K562 (cell line): ENCODE data around the gene HMCN1. TPM values are rescaled to one million over a fixed set of nuclear protein-coding genes. Genes with fewer than 3 reads are reported as not detected.

ENCODE experiments used
- ATF1 ChIP-seq, 2 experiments: fragments of 450-650 bp in 1 of 2; IDR thresholded peaks; 2 replicates each; pipeline ENCODE4 v1.6.1; 2016; ENCODE audit warnings: missing compliant biosample characterization in 1 of 2, missing genetic modification characterization in 1 of 2
- E2F3 ChIP-seq: fragments of 250-450 bp; sonication (Bioruptor Pico); IDR thresholded peaks from 2 replicates; pipeline ENCODE4 v1.4.0; 2020; ENCODE audit warnings: mild to moderate bottlenecking
- LCOR ChIP-seq: sonication (generic); formaldehyde crosslinking; IDR thresholded peaks from 2 replicates; pipeline ENCODE4 v1.8.0; 2022; ENCODE audit warnings: mild to moderate bottlenecking, missing genetic modification reagents
- MIER1 ChIP-seq: fragments of 450-650 bp; IDR thresholded peaks from 2 replicates; pipeline ENCODE4 v1.6.1; 2016; ENCODE audit warnings: antibody characterized with exemption, mild to moderate bottlenecking, low read depth
- NBN ChIP-seq: fragments of 450-650 bp; IDR thresholded peaks from 2 replicates; pipeline ENCODE4 v1.6.1; 2016; ENCODE audit warnings: low read depth, mild to moderate bottlenecking
- TEAD1 ChIP-seq, 2 experiments: fragments of 450-650 bp in 1 of 2; sonication (generic) in 1 of 2; formaldehyde crosslinking; IDR thresholded peaks; 2 replicates each; pipeline versions ENCODE4 v1.4.0 to v1.8.0; 2020 to 2022; ENCODE audit warnings: mild to moderate bottlenecking in 2 of 2, missing genetic modification reagents in 1 of 2
- WHSC1 ChIP-seq: IDR thresholded peaks from one replicate; pipeline ENCODE4 v1.6.1; 2012; ENCODE audit warnings: low read length, control low read depth, inconsistent platforms
- ZBTB12 ChIP-seq: fragments of 250-450 bp; sonication (Bioruptor Pico); IDR thresholded peaks from 2 replicates; pipeline ENCODE4 v1.4.0; 2020
- ZNF263 ChIP-seq: sonication (generic); formaldehyde crosslinking; IDR thresholded peaks from 2 replicates; pipeline ENCODE4 v1.8.0; 2022; ENCODE audit warnings: mild to moderate bottlenecking, missing genetic modification reagents, borderline replicate concordance
- ZNF384 ChIP-seq: IDR thresholded peaks from 2 replicates; pipeline ENCODE4 v1.6.1; 2012; ENCODE audit warnings: low read depth, low read length, improper control_type of control experiment
- polyA plus RNA-seq, 8 experiments: library from polyadenylated mRNA; depleted of rRNA in 4 of 8; stranded (reverse) in 5 of 8; unstranded in 3 of 8; fragments of >200 nt; fragmentation: Nextera tagmentation in 2 of 8; fragmentation: Illumina TruSeq in 1 of 8; extraction: Ambion mirVana in 2 of 8; extraction: Trizol in 1 of 8; gene quantifications; 2 replicates each; pipeline versions ENCODE4 v1.2.1 to v1.2.3, GENCODE V29; 2011 to 2014; ENCODE audit warnings: inconsistent platforms in 1 of 8, missing spikeins in 1 of 8
- total RNA-seq, 7 experiments: library from RNA; depleted of rRNA in 6 of 7; stranded (reverse); fragments of >200 nt in 6 of 7; fragmentation: Illumina TruSeq in 2 of 7; extraction: Trizol in 2 of 7; gene quantifications; 2 replicates each; pipeline versions ENCODE4 v1.2.1 to v1.2.3, GENCODE V29; 2011 to 2021; ENCODE audit warnings: low replicate concordance in 1 of 7
- TF ChIP-seq, protein P1 (sequence below): fragments of 450-650 bp; IDR thresholded peaks from 2 replicates; pipeline ENCODE4 v1.6.1; 2016; ENCODE audit warnings: low read depth
- TF ChIP-seq, protein P2 (sequence below): sonication (generic); formaldehyde crosslinking; IDR thresholded peaks from 2 replicates; pipeline ENCODE4 v1.8.0; 2023; ENCODE audit warnings: missing genetic modification reagents, mild to moderate bottlenecking, borderline replicate concordance

The HMCN1 gene
- total and polyA plus RNA-seq, 9 of the 15 experiments (the other 6 are each of a cell fraction or from before 2014, with no cell fraction given): 0.07 to 0.36 (median 0.21) TPM

DNA sequence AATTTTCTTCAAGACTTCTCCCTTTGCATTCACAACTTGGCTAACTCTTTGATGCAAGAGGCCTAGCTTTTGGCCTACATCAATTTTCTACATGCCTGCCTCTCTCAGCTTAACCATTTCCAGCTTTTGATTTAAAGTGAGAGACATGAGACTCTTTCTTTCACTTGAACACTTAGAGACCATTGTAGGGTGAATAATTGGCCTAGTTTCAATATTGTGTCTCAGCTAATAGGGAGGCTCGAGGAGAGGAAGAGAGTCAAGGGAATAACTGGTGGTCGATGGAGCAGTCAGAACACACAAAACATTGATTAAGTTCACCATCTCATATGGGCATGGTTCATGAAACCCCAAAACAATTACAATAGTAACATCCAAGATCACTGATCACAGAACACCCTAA lies 415.4 kb downstream of the HMCN1 start (continued):
- TF ChIP-seq, protein P1, sequence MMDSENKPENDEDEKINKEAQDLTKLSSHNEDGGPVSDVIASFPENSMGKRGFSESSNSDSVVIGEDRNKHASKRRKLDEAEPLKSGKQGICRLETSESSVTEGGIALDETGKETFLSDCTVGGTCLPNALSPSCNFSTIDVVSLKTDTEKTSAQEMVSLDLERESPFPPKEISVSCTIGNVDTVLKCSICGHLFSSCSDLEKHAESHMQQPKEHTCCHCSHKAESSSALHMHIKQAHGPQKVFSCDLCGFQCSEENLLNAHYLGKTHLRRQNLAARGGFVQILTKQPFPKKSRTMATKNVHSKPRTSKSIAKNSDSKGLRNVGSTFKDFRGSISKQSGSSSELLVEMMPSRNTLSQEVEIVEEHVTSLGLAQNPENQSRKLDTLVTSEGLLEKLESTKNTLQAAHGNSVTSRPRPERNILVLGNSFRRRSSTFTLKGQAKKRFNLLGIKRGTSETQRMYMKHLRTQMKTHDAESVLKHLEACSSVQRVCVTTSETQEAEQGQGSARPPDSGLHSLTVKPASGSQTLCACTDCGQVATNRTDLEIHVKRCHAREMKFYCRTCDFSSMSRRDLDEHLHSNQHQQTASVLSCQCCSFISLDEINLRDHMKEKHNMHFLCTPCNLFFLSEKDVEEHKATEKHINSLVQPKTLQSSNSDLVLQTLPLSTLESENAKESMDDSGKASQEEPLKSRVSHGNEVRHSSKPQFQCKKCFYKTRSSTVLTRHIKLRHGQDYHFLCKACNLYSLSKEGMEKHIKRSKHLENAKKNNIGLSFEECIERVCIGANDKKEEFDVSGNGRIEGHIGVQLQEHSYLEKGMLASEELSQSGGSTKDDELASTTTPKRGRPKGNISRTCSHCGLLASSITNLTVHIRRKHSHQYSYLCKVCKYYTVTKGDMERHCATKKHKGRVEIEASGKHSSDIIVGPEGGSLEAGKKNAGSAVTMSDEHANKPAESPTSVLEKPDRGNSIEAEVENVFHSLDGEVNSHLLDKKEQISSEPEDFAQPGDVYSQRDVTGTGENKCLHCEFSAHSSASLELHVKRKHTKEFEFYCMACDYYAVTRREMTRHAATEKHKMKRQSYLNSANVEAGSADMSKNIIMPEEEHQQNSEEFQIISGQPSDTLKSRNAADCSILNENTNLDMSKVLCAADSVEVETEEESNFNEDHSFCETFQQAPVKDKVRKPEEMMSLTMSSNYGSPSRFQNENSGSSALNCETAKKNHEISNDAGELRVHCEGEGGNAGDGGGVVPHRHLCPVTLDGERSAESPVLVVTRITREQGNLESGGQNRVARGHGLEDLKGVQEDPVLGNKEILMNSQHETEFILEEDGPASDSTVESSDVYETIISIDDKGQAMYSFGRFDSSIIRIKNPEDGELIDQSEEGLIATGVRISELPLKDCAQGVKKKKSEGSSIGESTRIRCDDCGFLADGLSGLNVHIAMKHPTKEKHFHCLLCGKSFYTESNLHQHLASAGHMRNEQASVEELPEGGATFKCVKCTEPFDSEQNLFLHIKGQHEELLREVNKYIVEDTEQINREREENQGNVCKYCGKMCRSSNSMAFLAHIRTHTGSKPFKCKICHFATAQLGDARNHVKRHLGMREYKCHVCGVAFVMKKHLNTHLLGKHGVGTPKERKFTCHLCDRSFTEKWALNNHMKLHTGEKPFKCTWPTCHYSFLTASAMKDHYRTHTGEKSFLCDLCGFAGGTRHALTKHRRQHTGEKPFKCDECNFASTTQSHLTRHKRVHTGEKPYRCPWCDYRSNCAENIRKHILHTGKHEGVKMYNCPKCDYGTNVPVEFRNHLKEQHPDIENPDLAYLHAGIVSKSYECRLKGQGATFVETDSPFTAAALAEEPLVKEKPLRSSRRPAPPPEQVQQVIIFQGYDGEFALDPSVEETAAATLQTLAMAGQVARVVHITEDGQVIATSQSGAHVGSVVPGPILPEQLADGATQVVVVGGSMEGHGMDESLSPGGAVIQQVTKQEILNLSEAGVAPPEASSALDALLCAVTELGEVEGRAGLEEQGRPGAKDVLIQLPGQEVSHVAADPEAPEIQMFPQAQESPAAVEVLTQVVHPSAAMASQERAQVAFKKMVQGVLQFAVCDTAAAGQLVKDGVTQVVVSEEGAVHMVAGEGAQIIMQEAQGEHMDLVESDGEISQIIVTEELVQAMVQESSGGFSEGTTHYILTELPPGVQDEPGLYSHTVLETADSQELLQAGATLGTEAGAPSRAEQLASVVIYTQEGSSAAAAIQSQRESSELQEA: no peak
- TF ChIP-seq ZNF263 (CRISPR knock-in tag) (no peak), ZBTB12 (no peak), ATF1 (CRISPR knock-in tag; IDR thresholded peaks at IDR 0.05) (no peak), ATF1 (tag; IDR thresholded peaks at IDR 0.05) (no peak), ZNF384 (no peak), E2F3 (CRISPR knock-in tag) (no peak), TEAD1 (CRISPR knock-in tag; IDR thresholded peaks at IDR 0.05) (no peak), MIER1 (no peak), WHSC1 (no peak), LCOR (CRISPR knock-in tag) (no peak), NBN (no peak)
- TF ChIP-seq, protein P2, sequence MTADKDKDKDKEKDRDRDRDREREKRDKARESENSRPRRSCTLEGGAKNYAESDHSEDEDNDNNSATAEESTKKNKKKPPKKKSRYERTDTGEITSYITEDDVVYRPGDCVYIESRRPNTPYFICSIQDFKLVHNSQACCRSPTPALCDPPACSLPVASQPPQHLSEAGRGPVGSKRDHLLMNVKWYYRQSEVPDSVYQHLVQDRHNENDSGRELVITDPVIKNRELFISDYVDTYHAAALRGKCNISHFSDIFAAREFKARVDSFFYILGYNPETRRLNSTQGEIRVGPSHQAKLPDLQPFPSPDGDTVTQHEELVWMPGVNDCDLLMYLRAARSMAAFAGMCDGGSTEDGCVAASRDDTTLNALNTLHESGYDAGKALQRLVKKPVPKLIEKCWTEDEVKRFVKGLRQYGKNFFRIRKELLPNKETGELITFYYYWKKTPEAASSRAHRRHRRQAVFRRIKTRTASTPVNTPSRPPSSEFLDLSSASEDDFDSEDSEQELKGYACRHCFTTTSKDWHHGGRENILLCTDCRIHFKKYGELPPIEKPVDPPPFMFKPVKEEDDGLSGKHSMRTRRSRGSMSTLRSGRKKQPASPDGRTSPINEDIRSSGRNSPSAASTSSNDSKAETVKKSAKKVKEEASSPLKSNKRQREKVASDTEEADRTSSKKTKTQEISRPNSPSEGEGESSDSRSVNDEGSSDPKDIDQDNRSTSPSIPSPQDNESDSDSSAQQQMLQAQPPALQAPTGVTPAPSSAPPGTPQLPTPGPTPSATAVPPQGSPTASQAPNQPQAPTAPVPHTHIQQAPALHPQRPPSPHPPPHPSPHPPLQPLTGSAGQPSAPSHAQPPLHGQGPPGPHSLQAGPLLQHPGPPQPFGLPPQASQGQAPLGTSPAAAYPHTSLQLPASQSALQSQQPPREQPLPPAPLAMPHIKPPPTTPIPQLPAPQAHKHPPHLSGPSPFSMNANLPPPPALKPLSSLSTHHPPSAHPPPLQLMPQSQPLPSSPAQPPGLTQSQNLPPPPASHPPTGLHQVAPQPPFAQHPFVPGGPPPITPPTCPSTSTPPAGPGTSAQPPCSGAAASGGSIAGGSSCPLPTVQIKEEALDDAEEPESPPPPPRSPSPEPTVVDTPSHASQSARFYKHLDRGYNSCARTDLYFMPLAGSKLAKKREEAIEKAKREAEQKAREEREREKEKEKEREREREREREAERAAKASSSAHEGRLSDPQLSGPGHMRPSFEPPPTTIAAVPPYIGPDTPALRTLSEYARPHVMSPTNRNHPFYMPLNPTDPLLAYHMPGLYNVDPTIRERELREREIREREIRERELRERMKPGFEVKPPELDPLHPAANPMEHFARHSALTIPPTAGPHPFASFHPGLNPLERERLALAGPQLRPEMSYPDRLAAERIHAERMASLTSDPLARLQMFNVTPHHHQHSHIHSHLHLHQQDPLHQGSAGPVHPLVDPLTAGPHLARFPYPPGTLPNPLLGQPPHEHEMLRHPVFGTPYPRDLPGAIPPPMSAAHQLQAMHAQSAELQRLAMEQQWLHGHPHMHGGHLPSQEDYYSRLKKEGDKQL (CRISPR knock-in tag): no peak
